ENCODE measurements around the gene ATN1.

DNA sequence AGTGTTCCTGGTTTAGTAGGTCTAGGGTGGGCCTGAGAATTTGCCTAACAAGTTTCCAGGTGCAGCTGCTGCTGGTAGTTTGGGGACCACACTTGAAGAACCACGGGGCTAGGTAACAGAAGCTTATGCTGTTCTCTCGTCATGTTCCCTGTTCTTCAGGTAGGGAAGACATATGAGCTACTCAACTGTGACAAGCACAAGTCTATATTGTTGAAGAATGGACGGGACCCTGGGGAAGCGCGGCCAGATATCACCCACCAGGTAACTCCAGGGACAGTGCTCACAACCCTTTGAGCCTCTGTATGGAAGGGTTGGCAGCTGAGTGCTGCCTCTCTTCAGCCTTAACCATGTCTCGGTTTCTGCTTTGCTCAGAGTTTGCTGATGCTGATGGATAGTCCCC is 46.4 kb downstream of the ATN1 start:
- TF ChIP-seq POLR2A (IDR thresholded peaks at IDR 0.05) (no peak), CTCF (IDR thresholded peaks at IDR 0.05 in 4 of 5, conservative IDR thresholded peaks at IDR 0.05 in 1 of 5) (no peak)
